GM18498 (cell line): ENCODE measurements around the gene SPINDOC.
A peak's percentile ranks its signal among the peaks of the same experiment; 100 is the strongest.
"Not testable (repeated sequence)": the region's sequence is repeated elsewhere in the genome, so short reads cannot be mapped to it uniquely, and the experiment has no call there.

Experiments used
- ATAC-seq: cut with Tn5 transposase; IDR thresholded peaks from one replicate; pipeline ENCODE4 v1.9.1; 2021; ENCODE audit warnings: mild to moderate bottlenecking, moderate library complexity; ENCODE audit not compliant: unreplicated experiment

The SPINDOC gene

DNA sequence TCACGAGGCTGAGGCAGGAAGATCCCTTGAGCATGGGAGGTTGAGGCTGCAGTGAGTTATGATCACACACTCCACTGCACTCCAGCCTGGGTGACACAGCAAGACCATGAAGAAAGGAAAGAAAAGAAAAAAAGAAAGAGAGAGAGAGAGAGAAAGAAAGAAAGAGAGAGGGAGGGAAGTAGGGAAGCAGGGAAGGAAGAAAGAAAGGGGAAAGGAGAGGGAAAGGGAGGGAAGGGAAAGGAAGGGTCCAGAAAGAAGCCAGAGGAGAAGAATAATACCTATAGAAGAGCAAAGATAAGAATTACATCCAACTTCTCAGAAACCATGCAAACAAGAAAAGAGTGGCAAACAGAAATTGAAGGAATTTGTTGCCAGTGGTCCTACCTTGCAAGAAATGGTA, 27.4 kb upstream of the SPINDOC start:
- ATAC-seq, result no peak

DNA sequence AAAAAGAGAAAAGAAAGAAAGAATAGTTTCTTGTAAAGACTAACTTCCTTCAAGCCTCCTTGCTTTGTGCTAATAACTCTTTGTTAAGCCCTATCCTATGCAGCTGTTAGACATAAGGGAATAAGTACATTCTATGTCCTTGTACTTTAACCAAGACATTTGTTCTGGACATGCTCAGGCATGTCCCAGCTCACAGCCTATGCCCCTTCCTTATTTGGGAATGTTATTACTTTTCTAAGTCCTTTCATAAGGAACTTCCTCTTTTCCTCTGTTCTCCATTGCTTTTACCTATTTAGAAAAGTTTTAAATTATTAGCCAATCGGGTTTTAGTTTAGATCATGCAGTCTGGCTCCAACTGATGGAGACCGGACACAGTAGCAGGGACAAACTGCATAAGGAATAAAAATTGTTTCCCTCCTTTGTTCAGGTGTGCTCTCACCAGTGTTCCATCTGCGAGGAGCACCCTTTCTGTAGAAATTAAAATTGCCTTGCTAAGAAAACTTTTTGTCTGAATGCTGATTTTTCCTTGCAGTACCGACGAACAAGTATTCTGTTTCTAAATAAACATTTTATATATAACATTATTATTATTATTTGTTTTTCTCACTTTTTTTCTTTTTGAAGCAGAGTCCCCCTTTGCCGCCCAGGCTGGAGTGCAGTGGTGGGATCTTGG, 21.6 kb upstream of the SPINDOC start:
- no peak for ATAC-seq

DNA sequence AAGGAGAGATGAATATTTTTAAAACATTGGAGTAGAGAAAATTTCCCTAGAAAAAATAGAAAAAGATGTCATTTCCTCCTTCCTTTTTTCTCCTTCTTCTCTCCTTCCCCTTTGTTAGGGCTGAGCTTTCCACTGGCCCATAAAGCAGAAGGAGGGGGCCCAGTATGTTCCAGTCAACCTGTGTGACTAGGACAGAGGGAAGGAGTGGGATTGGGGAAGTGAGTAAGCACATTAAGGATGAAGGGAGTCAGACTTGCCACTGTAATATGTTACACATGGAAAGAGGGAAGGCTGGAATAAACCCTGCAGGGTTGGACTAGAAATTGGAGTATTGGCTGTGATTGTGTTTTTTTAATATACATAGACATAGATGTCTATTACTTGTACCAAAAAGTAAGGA, 20.1 kb upstream of the SPINDOC start:
- no peak for ATAC-seq

DNA sequence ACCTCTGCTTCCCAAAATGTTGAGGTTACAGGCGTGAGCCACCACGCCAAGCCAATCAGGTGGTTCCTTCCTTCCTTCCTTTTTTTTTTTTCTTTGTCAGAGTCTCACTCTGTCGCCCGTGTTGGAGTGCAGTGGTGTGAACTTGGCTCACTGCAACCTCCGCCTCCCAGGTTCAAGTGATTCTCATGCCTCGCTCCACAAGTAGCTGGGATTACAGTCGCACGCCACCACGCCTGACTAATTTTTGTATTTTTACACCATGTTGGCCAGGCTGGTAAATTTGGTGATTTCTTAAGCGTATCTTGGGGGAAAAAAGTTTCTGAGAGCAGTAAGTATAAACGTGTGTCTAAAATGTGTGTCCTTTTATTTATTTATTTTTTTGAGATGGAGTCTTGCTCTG, 18.2 kb upstream of the SPINDOC start:
- no peak for ATAC-seq

DNA sequence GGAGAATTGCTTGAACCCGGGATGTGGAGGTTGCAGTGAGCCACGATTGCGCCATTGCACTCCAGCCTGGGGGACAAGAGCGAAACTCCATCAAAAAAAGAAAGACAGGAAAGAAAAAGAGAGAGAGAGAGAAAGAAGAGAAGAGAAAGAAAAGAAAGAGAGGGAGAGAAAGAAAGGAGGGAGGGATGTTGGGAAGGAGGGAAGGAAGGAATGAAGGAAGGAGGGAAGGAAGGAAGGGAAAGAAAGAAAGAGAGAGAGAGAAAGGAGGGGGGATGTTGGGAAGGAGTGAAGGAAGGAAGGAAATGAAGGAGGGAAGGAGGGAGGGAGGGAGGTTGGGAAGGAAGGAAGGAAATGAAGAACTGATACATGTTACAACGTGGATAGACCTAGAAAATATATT, 12.3 kb upstream of the SPINDOC start:
- ATAC-seq, result no peak

DNA sequence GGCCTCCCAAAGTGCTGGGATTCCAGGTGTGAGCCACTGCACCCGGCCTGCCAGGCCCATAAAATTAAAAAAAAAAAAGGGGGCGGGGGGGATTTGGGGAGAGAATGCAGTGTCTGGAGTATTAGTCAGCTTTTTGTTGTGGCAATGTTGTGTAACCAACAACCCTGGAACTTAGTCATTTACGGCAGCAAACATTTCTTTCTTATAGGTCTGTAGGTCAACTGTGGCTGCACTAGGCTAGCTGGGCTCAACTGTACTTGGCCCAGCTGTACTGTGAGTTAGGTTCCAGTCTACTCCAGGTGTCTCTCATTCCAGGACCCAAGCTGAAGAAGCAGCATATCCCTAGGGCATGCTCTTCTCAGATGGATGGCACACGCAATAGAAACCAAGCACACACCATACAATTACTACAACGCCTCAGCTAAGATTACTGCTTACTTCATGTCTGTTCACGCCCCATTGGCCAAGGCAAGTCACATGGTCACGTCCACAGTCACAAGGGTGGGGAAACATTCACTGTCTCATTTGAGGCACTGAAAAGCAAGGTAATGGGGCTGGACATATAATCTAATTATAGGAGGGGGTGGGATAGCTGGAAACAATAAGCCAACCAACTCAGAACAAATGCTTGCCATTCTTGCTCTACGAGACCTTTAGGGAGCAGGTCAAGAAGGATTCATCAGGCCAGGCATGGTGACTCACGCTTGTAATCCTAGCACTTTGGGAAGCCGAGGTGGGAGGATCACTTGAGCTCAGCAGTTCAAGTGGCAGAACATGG, 10.4 kb upstream of the SPINDOC start:
- ATAC-seq, result no peak

DNA sequence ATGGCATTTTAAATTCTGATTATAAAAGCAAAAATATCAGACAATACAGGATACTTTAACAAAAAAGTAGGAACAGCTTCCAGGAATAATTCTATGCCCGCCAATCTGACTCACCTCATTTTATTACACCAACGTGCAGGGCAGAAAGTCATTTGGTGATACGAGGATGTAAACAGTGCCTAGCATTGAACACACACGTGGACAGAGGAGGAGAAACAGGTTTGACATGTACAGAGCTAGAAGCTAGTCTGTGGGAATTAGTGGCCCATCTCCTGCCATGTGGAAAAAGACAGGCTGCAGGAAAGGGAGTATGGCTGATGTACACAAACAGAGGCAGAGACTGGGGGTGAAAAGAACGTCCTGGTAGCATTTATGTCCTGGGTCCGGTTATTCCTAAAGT, 9.0 kb upstream of the SPINDOC start:
- no peak for ATAC-seq

DNA sequence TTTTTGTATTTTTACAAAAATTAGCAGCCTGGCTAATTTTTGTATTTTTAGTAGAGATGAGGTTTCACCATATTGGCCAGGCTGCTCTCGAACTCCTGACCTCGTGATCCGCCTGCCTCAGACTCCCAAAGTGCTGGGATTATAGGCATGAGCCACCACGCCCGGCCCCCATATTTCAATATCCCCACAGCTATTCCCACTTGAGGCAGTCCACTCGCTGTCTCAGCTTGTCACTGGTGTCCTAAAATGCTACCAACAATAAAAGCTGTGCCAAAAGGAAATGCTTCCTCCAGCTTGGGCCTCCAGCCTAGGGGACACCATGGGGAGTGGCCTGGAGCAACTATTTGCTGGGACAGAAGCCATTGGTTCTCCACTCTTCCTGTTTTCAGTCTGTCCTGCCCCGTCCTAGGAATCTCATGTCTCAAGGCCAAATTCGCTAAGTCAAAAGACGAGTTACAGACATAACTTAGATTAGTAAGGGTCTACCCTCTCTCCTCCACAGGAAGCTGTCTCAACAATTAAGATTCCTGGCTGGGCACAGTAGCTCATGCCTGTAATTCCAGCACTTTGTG, 7.3 kb upstream of the SPINDOC start:
- ATAC-seq, result no peak

DNA sequence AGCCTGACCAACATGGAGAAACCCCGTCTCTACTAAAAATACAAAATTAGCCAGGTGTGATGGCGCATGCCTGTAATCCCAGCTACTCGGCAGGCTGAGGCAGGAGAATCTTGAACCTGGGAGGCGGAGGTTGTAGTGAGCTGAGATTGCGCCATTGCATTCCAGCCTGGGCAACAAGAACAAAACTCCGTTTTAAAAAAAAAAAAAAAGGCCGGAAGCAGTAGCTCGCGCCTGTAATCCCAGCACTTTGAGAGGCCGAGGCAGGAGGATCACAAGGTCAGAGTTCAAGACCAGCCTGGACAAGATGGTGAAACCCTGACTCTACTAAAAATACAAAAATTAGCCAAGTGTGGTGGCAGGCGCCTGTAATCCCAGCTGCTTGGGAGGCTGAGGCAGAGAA, 2.9 kb upstream of the SPINDOC start:
- not testable (repeated sequence) for ATAC-seq

DNA sequence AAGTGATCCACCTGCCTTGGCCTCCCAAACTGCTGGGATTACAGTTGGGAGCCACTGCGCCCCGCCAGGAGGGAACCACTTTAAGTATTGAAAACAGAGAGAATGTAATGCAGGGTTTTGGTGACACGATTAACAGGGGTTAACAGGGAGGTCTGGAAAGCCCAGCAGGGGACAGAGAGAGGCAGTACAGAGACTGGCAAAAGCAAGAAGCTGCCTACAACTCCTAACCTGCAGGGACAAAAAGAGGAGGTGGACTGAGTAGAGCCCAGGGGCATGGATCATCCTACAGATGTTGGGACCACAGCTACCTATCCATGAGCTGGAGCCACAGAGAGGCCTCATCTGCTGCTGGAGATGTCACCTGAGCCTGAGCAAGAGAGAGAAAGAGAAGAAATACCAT, 1.7 kb upstream of the SPINDOC start:
- no peak for ATAC-seq

DNA sequence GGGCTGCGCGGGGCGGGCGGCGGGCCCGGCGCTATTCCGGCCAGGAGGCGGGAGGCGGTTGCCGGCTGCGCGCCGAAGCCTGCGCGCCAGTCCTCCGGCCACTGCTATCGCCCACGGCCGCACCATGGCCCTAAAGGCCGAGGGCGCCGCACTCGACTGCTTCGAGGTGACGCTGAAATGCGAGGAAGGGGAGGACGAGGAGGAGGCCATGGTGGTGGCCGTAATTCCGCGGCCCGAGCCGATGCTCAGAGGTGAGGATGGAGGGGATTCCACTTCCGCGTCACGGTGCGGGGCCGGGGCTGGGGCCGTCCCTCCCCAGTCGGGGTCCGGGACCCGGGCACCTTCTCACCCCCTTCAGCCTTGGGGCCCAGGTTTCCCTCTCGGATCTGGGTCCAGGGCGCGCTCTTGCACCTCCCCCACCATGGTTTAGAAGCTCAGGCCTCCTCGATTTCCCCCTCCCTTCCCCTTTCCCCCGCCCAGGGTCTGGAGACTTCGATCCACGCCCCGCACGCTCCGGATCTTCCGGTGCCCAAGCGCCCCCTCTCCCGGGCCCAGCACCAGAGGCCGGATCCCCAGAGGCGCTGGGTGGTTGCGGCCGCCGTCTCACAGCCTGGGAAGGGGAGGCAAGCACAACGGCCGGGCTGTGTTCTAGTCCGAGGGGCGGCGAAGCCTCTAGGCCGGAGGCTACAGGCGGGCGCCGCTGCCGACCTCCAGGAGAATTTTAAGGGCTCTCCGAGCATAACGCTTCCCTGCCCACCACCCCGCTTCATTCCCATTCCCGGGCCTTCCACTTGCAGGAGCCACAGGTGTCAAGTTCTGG, 517 bp downstream of the SPINDOC start:
- peak; percentile 44 for ATAC-seq

DNA sequence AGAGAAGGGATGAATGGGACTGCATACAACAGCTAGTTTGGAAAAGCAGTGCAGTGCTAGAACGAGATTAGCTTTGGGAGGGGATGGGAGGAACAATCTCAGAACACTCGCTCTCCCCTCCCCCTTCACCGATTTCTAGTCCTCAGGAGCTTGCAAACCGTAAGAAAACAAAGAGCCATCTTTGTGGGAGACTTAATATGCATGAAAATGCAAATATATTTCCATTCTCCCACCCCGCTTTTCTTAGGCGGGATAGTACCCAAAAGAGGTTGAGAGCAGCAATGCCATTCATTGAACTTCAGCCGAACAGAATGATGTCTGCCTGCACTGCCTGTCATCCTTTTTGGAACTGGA, 1.1 kb downstream of the SPINDOC start:
- ATAC-seq, result no peak

DNA sequence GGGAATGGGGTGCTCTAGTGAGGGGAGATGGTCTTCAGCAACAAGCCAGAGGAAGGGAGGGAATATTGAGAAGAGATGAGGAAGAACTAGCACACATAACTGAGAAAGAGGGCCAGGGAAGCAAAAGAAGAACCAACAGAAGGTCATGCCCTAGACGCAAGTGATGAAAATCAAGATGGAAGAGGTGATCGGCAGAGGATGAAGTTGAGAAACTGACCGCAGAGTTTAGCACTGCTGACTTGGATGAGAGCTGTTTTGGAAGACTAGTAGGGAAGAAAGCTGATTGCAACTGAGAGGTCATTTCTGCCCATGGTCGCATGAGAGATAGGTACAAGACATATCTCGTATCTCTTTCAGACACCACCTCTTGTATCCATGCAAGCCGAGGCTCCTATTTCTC, 2.9 kb downstream of the SPINDOC start:
- no peak for ATAC-seq

DNA sequence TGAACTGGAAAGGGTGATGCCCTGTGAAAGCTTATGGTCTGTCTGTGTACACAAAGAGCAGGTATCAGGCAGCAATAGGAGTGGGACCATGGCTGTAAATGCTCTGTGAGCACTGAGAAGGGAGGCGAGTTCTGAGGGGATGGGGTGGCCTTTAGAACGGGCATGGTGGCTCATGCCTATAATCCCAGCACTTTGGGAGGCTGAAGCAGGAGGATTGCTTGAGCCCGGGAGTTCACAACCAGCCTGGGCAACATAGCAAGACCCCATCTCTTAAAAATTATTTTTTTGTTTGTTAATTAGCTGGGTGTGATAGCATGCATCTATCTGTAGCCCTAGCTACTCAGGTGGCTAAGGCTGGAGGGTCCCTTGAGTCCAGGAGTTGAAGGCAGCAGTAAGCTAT, 3.5 kb downstream of the SPINDOC start:
- ATAC-seq, result no peak

DNA sequence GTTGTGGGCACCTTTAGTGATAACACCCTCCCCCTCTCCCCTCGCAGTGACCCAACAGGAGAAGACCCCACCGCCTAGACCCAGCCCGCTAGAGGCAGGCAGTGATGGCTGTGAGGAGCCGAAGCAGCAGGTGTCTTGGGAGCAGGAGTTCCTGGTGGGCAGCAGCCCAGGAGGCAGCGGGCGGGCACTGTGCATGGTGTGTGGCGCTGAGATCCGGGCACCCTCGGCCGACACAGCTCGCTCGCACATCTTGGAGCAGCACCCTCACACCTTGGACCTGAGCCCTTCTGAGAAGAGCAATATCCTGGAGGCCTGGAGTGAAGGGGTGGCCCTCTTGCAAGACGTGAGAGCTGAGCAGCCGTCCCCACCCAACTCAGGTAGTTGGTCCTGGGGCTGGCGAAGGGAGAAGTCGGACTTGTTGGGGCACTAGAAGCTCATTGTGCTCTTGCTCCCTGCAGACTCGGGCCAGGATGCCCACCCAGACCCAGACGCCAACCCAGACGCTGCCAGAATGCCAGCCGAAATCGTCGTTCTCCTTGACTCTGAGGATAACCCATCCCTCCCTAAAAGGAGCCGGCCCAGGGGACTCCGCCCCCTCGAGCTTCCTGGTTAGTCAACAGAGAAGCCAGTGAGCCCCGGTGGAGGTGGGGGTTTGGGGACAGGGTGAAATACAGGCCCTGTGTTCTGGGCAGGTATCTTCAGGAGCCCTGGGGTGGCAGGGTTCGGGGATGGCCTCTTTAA, 4.7 kb downstream of the SPINDOC start:
- no peak for ATAC-seq

DNA sequence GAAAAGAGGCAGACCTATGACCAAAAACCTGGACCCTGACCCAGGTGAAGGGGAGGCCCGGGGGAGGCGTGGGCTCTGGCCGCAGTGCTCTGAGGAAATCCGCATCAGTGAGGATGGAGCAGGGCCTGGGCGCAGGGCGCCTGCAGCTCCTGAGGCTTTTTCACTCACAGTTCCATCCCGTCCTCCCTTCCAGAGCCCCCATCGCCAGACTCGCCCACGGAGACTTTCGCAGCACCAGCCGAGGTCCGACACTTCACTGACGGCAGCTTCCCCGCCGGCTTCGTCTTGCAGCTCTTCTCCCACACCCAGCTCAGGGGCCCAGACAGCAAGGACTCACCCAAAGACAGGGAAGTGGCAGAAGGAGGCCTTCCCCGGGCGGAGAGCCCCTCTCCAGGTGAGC, 5.4 kb downstream of the SPINDOC start:
- no peak for ATAC-seq

DNA sequence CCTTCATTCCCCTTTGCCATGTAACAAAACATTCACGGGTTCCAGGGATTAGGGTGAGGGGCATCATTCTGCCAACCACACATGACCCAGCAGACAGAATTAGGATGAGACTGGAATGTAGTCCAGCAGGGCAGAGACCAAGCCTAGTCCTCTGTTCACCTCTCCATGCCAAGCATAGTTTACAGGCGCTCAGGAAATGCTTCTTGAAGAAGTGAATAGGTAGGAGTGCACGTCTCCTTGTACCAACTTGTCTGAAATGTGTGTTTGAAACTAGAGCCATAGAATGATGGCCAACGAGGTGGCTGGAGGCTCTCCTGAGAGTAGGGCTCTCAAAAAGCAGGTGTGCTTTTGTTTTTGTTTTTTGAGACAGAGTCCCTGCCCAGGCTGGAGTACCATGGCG, 8.2 kb downstream of the SPINDOC start:
- no peak for ATAC-seq

DNA sequence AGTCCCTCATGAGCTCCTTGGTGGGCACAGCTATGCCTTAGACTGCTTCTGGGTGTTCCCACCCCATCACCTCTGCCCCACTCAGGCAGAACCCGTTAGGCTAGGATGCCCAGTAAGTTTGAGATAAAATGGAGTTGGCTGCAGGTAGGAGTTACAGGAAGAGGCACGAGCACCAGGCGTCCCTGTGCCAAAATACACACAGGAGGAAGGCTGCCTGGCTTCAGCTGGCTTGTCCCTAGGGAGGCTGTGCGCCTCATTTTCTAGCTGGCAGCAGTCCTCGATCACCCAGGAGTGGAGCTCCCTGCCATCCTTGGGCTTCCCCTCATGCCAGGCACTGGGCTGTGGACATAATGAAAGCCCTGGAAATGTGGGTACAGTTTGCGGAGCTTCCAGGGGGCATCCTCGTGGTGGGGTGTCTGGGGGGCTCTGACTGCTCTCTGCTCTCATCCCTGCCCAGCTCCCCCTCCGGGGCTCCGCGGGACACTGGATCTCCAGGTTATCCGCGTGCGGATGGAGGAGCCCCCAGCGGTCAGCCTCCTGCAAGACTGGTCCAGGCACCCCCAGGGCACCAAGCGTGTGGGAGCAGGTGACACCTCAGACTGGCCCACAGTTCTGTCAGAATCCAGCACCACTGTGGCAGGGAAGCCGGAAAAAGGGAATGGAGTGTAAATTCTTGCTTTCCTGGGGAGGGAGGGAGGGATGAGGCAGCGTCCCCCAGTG, 13.4 kb downstream of the SPINDOC start:
- no peak for ATAC-seq

DNA sequence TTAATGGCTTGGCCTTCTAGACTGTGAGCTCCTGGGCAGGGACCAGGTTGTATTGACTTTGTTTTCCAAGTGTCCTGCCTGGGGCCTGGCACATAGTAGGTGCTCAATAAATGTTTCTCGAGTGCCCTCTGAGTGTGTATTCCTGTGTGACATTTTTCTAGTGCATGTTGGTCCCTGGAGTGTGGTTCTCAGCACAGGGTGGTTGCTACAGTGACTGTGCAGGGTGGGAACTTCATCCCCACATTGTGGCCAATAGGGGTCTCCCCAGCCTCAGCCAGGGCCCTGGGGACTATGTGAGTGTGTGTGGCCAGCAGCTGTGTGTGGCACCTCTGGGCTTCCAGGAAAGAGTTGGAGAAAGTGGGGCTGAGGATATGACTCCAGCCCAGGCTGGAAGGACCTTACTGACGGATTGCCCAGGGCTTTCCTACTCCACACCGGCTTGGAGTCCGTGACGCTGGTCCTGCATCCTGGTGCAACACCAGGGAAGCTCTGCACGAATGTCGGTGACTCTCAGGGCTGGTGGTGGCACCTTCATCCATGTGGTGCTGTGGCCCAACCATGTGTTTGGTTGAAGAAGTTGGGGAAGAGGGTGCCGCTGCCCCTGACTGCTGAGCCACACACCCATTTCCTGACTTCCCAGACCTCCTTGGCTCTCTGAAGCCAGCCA, 16.7 kb downstream of the SPINDOC start:
- no peak for ATAC-seq

DNA sequence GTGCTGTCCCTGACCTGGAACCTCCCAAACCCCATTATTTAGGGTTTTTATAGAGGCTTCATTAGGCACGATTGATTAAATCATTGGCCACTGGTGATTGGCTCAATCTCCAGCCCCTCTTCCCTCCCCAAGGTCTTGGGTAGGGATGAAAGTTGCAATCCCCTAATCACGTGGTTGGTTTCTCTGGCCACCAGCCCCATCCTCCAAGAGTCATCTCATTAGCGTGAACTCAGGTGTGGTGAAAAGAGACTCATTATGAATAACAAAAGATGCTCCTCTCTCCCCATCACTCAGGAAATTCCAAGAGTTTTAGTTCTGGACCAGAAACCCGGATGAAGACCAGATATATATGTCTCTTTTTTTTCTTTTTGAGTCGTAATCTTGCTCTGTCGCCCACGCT, 18.1 kb downstream of the SPINDOC start:
- no peak for ATAC-seq
